ENCODE results near the gene FGD3.
"Not testable (repeated sequence)": the region's sequence is repeated elsewhere in the genome, so short reads cannot be mapped to it uniquely, and the experiment has no call there.

FGD3 gene

GRCh38 chr9:93010056-93010455 is 62.7 kb downstream of the FGD3 start:
- DNase-seq (ENCODE audit: insufficient read length, low spot score) (no peak), FAIRE-seq (no peak)
- TF ChIP-seq CTCF (IDR thresholded peaks at IDR 0.05; ENCODE audit: insufficient read depth, missing control alignments): no peak

GRCh38 chr9:93010704-93011103 is 63.4 kb downstream of the FGD3 start:
- FAIRE-seq: no peak
- DNase-seq (ENCODE audit: insufficient read length, low spot score): no peak
- no peak for TF ChIP-seq CTCF (IDR thresholded peaks at IDR 0.05; ENCODE audit: insufficient read depth, missing control alignments)

GRCh38 chr9:93011114-93011513 is 63.8 kb downstream of the FGD3 start:
- no peak for FAIRE-seq
- TF ChIP-seq CTCF (IDR thresholded peaks at IDR 0.05; ENCODE audit: insufficient read depth, missing control alignments): no peak
- no peak for DNase-seq (ENCODE audit: insufficient read length, low spot score)

GRCh38 chr9:93012963-93013855 is 65.9 kb downstream of the FGD3 start:
- DNase-seq (ENCODE audit: insufficient read length, low spot score): no peak
- FAIRE-seq: no peak
- no peak for TF ChIP-seq CTCF (IDR thresholded peaks at IDR 0.05; ENCODE audit: insufficient read depth, missing control alignments)

- TF ChIP-seq CTCF (IDR thresholded peaks at IDR 0.05; ENCODE audit: insufficient read depth, missing control alignments): no peak
- DNase-seq (ENCODE audit: insufficient read length, low spot score): no peak
- FAIRE-seq: no peak
These were observed 66.7 kb downstream of the FGD3 start for GRCh38 chr9:93013856-93014582.

GRCh38 chr9:93015190-93015589 is 67.9 kb downstream of the FGD3 start:
- DNase-seq (ENCODE audit: insufficient read length, low spot score); FAIRE-seq: not testable (repeated sequence)

- no peak for FAIRE-seq
- TF ChIP-seq CTCF (IDR thresholded peaks at IDR 0.05; ENCODE audit: insufficient read depth, missing control alignments): no peak
- DNase-seq (ENCODE audit: insufficient read length, low spot score): no peak
These were observed 70.3 kb downstream of the FGD3 start for GRCh38 chr9:93017621-93018020.

Data from D721Med (cell line).